Stimulated activated CD8-positive, alpha-beta memory T cell treated with anti-CD3 and anti-CD28 coated beads, Interleukin-15, amount 100 ng/mL, for 48 hours (primary cell): ENCODE measurements around the gene PCCA.
"Not testable (repeated sequence)": the region's sequence is repeated elsewhere in the genome, so short reads cannot be mapped to it uniquely, and the experiment has no call there.

Source experiments
- DNase-seq, 2 donors: peaks; one replicate each; pipeline ENCODE4 v3.0.0-alpha.2; 2020; ENCODE audit warnings: low read depth in 2 of 2

PCCA gene

GRCh38 chr13:100306030-100306429, 217.1 kb downstream of the PCCA start:
- DNase-seq: no peak

GRCh38 chr13:100306434-100306999, 217.6 kb downstream of the PCCA start:
- DNase-seq: no peak

GRCh38 chr13:100314132-100314910, 225.4 kb downstream of the PCCA start:
- DNase-seq: no peak

- DNase-seq: no peak
Measured at GRCh38 chr13:100315522-100315921, 226.6 kb downstream of the PCCA start.

GRCh38 chr13:100318473-100318872, 229.6 kb downstream of the PCCA start:
- DNase-seq: not testable (repeated sequence)

GRCh38 chr13:100323937-100324336, 235.0 kb downstream of the PCCA start:
- DNase-seq: no peak

- DNase-seq: no peak
Measured at GRCh38 chr13:100330662-100331061, 241.8 kb downstream of the PCCA start.

GRCh38 chr13:100333141-100333540, 244.2 kb downstream of the PCCA start:
- DNase-seq: no peak

GRCh38 chr13:100334214-100334613, 245.3 kb downstream of the PCCA start:
- DNase-seq: no peak

GRCh38 chr13:100336795-100337516, 248.1 kb downstream of the PCCA start:
- no peak for DNase-seq

- no peak for DNase-seq
Measured at GRCh38 chr13:100338275-100338674, 249.4 kb downstream of the PCCA start.

- no peak for DNase-seq
Measured at GRCh38 chr13:100339411-100339940, 250.6 kb downstream of the PCCA start.

- no peak for DNase-seq
Measured at GRCh38 chr13:100340865-100341264, 252.0 kb downstream of the PCCA start.

GRCh38 chr13:100341327-100341726, 252.4 kb downstream of the PCCA start:
- no peak for DNase-seq

- DNase-seq: no peak
Measured at GRCh38 chr13:100344544-100344943, 255.7 kb downstream of the PCCA start.

GRCh38 chr13:100347968-100348367, 259.1 kb downstream of the PCCA start:
- DNase-seq: no peak

- no peak for DNase-seq
Measured at GRCh38 chr13:100349594-100349993, 260.7 kb downstream of the PCCA start.

GRCh38 chr13:100350601-100351000, 261.7 kb downstream of the PCCA start:
- DNase-seq: no peak

- DNase-seq: no peak
Measured at GRCh38 chr13:100356426-100356825, 267.5 kb downstream of the PCCA start.

GRCh38 chr13:100356889-100357288, 268.0 kb downstream of the PCCA start:
- no peak for DNase-seq

- DNase-seq: no peak
Measured at GRCh38 chr13:100357764-100358163, 268.9 kb downstream of the PCCA start.

- DNase-seq: no peak
Measured at GRCh38 chr13:100361504-100361903, 272.6 kb downstream of the PCCA start.

- no peak for DNase-seq
Measured at GRCh38 chr13:100362371-100362770, 273.5 kb downstream of the PCCA start.
